ENCODE measurements around the gene E2F6.

E2F6 gene

DNA sequence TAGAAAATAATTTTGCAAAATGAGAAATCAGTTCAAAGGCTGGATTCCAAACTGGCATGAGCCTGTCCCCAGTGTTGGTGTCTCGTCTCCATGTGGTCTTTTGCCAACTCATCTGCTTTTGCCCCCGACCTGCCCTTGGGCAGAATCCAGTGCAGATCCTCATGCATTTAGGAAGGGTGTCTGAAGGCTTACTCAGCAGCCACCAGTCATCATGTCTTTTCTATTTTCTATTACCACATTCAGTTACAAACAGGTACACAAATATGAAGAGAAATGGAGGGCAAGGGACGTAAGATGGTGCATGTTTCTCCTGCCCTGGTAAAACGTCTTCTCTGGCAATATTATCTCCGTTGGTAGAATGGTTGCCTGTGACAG is 43.5 kb downstream of the E2F6 start:
- in situ Hi-C loops (cut with MboI; ENCODE audit: low pct_unique_long_range_greater_than_20kb, low sequenced_read_pairs): loop anchor here (25.0 kb wide), 1 partner anchor 285 kb away; a partner anchor contains a TSS
- no peak for DNase-seq

DNA sequence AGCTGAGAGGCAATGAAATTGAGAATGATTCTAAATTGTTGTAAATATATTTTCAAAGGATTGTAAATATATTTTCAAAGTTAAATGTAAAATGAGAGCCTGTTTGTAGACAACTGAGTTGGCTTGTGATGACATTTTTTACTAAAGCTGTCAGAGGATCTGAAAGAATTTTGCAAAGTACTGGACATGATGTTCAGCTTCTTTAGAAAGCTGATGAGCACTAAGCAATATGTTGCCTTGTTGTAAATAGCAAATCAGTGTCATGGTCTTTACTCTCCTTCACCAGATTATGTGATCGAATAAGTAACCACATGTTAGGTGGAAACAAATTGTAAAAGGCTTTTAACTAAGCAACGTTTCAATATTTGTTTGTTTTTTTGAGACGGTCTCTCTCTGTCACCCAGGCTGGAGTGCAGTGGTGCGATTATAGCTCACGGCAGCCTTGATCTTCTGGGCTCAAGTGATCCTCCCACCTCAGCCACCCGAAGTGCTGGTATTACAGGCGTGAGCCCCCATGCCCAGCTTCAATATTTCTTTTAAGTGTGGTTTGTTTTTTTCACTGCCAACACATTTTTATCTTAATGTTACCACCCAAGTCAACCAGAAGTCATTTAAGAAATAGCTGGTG is 44.0 kb downstream of the E2F6 start:
- in situ Hi-C loops (cut with MboI; ENCODE audit: low pct_unique_long_range_greater_than_20kb, low sequenced_read_pairs): loop anchor here (25.0 kb wide), 1 partner anchor 285 kb away; a partner anchor contains a TSS
- DNase-seq: no peak

DNA sequence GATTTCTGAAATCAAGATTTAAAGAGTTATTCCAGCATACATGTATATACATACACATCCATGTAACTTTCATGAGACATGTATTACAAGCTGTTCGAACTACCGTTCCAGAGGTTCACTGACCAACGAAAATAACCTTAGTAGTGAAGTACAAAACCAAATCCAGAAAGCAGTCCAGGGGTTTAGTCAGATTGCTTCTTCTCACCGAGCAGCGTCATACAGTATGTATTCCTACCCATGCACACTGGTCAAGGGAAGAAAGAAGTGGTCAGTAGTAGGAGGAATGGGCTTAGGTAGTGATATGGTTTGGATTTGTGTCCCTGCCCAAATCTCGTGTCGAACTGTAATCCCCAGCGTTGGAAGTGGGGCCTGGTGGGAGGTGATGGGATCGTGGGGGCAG is 45.3 kb downstream of the E2F6 start:
- in situ Hi-C loops (cut with MboI; ENCODE audit: low pct_unique_long_range_greater_than_20kb, low sequenced_read_pairs): loop anchor here (25.0 kb wide), 1 partner anchor 283 kb away; a partner anchor contains a TSS
- no peak for DNase-seq

DNA sequence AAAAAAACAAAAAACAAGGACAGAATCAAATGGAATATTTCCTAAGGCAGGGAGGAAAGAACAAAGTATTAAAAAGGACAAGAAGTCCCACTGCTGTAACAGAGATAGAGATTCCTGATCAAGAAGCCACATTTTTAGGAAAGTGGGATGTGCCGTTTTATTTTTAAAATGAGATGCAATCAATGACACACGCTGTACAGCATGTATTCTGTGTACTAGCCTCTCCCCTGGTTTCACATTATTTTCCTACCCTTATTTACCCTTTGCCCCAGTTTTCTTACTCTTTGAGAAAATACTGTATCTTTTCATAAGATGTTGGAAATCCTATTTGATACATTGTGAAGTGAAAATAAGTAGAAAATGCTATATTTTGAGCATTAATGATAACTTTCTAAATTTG is 45.8 kb downstream of the E2F6 start:
- DNase-seq: no peak
- in situ Hi-C loops (cut with MboI; ENCODE audit: low pct_unique_long_range_greater_than_20kb, low sequenced_read_pairs): loop anchor here (25.0 kb wide), 1 partner anchor 283 kb away; a partner anchor contains a TSS

DNA sequence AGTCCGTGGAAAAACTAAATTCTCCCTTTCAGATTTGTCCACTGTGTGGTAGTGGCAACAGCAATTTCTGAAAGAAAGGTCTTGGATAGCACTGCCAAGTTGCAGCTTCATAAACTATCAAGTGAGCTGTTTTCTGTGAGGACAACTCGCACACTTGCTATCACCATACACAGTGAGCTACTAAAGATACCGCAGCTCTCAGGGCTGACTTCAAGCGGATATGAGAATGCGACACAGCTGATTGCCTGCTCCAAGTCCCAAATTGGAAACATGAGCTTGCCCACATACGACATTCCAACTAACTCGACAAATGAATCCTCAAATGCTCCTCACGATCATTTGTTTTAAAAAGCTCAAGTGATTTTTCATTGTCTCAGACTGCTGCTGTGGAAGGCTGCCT is 46.2 kb downstream of the E2F6 start:
- in situ Hi-C loops (cut with MboI; ENCODE audit: low pct_unique_long_range_greater_than_20kb, low sequenced_read_pairs): loop anchor here (25.0 kb wide), 1 partner anchor 282 kb away; a partner anchor contains a TSS
- DNase-seq: no peak

DNA sequence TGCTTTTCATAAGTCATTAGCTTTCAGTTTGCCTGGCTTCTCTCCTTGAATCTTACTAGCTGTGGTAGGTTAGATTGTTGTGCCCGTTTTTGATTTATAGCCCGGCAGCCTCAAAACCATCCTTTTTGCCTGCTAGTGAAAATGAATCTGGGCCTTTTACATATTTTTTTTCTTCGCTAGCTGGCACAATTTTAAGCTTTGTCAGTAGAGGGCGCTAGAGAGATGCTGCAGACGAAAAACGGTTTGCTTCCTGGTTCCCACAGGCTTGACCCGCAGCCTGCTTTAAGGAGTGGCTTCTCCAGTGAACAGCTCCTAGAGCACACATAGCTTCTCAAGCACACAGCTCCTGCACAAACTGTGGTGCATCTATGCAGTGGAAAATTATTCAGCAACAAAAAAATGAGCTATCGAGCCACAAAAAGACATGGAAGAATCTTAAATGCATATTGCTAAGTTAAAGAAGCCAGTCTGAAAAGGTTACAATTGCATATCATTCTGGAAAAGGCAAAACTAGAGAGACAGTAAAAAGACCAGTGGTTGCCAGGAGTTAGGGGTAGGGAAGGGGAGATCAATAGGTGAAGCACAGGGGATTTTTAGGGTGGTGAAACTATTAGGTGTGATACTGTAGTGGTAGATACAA is 47.9 kb downstream of the E2F6 start:
- DNase-seq: peak; percentile 74
- in situ Hi-C loops (cut with MboI; ENCODE audit: low pct_unique_long_range_greater_than_20kb, low sequenced_read_pairs): loop anchor here (25.0 kb wide), 1 partner anchor 281 kb away; a partner anchor contains a TSS

DNA sequence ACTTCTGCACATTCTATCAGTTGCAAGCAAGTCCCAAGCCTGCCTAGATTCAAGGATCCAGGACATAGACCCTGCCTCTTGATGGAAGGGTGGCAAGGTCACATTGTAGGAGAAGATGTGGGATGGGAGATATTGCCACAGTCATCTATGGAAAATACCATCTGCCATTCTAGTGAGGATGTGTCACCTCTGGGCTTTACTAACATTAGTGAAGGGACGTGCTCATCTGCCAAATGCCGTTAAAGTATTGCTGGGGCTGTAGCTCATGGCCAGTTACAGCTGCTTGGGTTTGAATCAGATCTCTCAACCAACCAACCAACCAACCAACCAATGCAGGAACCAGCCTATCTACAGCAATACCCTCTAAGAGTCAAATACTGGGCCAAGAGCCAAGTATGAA is 49.0 kb downstream of the E2F6 start:
- in situ Hi-C loops (cut with MboI; ENCODE audit: low pct_unique_long_range_greater_than_20kb, low sequenced_read_pairs): loop anchor here (25.0 kb wide), 1 partner anchor 280 kb away; a partner anchor contains a TSS
- DNase-seq: no peak

DNA sequence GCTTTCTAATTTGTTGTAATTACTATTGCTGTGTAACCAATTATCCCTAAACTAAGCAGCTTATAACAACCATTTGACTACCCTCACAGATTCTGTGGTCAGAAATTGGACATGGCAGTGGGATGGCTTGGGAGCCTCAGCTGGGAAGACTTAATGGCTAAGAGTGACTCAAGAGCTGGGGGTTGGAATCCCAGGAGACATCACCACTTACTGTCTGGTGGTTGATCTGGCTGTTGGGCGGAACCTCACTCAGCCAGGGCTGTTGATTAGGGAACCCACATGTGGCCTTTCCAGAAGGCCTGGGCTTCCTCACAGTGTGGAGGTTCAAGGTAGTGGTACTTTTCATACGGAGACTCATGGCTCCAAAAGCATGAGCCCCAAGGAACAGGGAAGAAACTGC is 49.8 kb downstream of the E2F6 start:
- in situ Hi-C loops (cut with MboI; ENCODE audit: low pct_unique_long_range_greater_than_20kb, low sequenced_read_pairs): loop anchor here (25.0 kb wide), 1 partner anchor 279 kb away; a partner anchor contains a TSS
- no peak for DNase-seq

DNA sequence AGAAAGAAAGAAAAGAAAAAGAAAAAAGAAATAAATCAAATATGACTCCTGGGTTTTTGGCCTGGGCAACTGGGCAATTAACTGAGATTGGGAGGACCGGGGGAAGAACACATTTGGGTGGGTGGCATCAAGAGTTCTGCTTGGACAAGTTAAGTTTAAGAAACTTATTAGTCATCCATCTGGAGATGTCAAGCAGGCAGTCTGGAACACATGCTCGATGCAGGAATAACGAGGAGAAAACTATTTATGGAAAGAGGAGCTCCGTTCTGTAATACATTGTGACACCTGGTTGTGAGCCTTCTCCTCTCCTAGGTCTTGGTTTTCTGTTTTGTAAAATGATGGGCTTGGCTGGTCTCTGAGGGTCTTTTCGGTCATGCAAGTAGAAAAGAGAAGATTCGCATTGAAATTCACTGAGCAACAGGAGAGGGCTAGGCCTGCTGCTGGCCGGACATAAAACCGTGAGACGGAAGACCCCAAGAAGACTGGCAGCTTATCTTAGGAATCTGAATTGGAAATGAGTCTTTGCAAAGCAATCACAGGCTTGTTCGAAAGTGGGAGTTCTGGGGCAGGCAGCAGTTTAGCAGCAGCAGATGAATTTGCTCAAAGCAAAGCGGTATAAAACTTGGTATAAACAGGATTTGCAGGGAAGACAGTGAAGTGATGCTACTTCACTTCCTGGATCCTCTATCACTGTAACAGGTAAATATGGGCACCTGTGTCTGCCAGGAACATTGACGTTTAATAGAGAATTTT is 51.4 kb downstream of the E2F6 start:
- DNase-seq: no peak
- in situ Hi-C loops (cut with MboI; ENCODE audit: low pct_unique_long_range_greater_than_20kb, low sequenced_read_pairs): loop anchor here (25.0 kb wide), 1 partner anchor 277 kb away; a partner anchor contains a TSS

DNA sequence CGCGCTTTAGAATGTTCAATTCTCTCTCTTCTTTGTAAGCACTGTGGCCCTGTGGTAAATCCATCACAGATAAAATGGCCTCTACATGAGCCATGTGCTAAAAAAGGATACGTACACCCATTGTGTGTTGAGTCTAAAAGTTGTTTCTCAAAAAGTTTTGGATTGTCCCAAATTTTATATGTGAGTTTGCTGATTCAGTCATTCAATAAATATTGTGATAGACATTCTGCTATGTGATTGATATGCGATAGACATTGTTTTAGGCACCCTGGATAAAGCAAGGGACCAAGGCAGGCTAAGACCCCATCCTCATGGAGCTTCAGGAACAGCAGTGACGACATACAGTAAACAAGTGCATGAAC is 53.5 kb downstream of the E2F6 start:
- DNase-seq: no peak
- in situ Hi-C loops (cut with MboI; ENCODE audit: low pct_unique_long_range_greater_than_20kb, low sequenced_read_pairs): loop anchor here (25.0 kb wide), 1 partner anchor 275 kb away; a partner anchor contains a TSS

DNA sequence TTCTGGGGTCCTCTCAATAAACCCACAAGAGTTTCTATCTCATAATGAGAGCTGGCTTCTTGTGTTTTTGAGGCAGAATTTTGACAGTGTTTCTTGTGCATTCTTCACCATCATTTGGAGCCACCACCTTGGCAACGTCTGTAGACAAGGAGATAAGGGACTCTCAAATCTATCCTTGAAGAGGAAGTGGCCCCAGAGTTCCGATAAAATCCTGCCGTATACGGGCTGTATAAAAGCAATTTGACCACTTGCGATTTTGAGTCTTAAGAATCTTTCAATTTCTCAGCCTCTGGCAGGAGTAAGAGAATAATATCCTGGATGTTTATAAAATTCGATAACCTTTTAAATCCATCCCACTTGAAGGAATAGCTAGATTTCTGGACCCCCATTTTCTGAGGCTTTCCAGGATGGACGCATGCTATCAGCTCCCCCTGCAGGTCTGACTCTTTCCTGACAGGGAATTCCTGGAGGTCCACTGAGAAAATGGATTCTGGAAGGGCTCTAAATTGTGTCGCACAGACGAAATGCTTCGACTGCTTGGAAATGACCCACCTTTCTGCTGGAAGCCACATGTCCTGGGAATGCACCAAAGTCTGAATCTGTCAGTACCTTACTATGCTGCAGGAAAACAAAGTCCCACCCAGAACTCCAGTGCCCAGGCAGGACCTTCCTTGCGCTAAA is 54.1 kb downstream of the E2F6 start:
- peak; percentile 64 for DNase-seq
- in situ Hi-C loops (cut with MboI; ENCODE audit: low pct_unique_long_range_greater_than_20kb, low sequenced_read_pairs): loop anchor here (25.0 kb wide), 1 partner anchor 275 kb away; a partner anchor contains a TSS

DNA sequence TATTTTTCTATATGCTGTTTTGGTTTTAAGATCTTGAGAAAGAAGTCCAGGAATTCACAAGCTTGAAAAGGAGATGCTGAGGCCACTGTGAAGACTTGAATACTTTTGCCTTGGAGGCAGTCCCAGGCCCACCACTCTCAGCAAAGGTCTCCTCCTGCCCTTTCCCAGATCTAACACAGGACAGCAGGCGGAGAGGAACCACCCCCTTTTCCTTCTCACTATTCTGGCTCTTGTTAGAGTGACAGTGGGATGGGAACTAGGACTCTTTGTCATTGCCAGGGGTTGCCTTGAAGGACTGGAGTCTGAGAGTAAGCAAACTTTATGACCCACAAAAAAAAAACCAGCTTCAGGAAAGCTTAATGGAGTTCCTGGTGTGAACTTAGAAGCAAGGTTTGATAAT is 54.7 kb downstream of the E2F6 start:
- in situ Hi-C loops (cut with MboI; ENCODE audit: low pct_unique_long_range_greater_than_20kb, low sequenced_read_pairs): loop anchor here (25.0 kb wide), 1 partner anchor 274 kb away; a partner anchor contains a TSS
- no peak for DNase-seq

DNA sequence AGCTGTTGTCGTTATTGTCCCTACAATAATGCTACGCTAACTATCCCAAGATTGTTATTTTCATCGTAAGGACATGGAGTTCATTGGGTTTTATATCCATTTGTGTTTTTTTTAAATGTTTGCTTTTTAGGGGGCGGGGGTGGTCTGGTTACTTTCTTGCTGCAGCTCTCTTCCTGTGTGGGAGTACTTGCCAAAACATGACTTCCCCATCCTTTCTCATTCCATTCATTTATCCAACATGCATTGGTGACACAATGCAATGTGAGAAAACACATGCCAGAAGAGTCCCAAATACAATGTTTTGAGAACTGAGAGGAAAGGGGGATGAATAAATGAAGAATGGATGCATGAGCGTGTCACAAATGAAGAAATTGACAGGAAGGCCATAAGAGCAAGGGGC is 55.9 kb downstream of the E2F6 start:
- in situ Hi-C loops (cut with MboI; ENCODE audit: low pct_unique_long_range_greater_than_20kb, low sequenced_read_pairs): loop anchor here (25.0 kb wide), 1 partner anchor 273 kb away; a partner anchor contains a TSS
- DNase-seq: no peak

DNA sequence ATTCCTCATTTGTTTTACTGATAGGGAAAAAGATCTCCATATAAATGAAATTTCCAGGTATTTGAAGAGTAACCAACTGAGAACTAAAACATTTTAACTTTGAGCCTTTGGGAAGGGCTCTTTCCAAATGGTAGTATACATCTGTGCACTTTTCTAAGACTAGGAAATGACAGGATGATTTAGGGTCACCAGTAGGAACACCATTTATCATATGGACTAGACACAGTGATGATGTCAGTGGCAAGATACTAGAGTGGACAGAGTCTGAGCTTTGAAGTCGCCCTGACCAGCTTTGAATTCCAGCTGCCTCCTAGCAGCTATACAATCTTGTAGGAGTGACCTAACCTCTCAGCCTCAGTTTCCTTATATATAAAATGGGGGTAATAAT is 56.4 kb downstream of the E2F6 start:
- in situ Hi-C loops (cut with MboI; ENCODE audit: low pct_unique_long_range_greater_than_20kb, low sequenced_read_pairs): loop anchor here (25.0 kb wide), 1 partner anchor 272 kb away; a partner anchor contains a TSS
- DNase-seq: no peak

DNA sequence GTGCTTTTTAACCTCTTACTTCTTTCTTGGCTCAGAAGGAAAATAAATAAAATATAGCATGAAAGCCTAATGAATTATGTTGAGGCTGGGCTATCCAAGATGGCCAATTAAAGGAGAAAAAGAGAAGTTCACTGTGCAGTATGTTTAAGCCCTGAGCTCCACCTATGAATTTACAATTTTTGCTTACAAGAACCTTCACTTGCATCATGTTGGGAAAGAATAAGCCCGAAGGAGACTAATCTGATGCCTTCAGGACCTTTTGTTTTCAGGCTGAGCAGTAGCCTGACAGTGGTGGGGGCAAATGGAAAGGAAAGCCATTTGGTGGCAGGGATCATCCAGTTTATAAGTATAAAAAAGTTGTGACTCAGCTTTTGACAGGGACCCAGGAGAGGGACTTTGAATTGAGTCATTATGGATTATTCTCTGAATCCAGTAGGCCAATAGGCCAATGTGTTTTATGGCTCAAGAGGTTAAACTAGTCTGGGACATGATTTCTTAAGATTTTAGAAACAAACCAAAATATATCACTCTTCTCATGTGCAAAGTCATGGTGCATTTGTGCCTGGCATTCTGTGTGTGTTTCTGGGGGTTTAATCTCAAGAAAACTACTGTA is 56.9 kb downstream of the E2F6 start:
- in situ Hi-C loops (cut with MboI; ENCODE audit: low pct_unique_long_range_greater_than_20kb, low sequenced_read_pairs): loop anchor here (25.0 kb wide), 1 partner anchor 272 kb away; a partner anchor contains a TSS

DNA sequence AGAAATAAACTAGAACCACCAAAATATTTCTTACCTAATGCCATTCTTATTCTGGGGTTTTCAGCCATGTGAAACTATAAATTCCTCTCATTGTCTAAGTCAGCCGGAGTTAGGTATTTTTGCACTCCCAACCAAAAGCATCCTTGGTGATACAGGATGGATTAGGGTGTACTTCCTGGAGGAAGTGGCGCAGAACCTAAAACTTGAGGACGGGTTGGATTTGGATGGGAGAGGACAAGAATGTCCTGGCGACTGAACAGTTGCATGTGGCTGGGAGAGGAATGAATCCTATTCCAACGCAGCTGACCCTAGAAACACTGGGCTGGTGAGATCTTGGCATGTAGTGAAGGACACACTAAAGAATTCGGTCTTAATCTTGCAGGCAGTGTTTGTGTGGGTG is 58.5 kb downstream of the E2F6 start:
- no peak for DNase-seq
- in situ Hi-C loops (cut with MboI; ENCODE audit: low pct_unique_long_range_greater_than_20kb, low sequenced_read_pairs): loop anchor here (25.0 kb wide), 1 partner anchor 270 kb away; a partner anchor contains a TSS

More for the DNA sequence above, 56.9 kb downstream of the E2F6 start:
- no peak for DNase-seq

DNA sequence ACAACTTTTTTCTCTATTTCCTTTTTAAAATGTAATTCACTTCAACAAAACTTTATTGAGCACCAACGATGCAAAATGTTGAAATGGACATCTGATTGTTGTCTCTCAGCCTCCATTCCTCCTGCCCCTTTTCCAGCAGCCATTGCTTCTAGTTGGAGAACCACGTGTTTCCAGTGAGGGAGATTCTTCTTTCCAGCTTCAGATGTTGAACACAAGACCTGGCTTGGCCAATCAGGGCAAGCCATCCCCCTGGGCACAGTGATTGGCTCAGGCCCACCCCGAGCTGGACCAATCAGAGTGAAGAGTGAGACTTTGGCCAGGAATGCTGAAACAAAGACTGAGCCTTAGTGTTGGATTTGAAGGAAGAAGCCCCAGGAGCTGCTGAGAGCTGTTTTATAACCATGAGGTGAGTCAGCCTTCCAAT is 59.0 kb downstream of the E2F6 start:
- in situ Hi-C loops (cut with MboI; ENCODE audit: low pct_unique_long_range_greater_than_20kb, low sequenced_read_pairs): loop anchor here (25.0 kb wide), 1 partner anchor 270 kb away; a partner anchor contains a TSS
- no peak for DNase-seq

DNA sequence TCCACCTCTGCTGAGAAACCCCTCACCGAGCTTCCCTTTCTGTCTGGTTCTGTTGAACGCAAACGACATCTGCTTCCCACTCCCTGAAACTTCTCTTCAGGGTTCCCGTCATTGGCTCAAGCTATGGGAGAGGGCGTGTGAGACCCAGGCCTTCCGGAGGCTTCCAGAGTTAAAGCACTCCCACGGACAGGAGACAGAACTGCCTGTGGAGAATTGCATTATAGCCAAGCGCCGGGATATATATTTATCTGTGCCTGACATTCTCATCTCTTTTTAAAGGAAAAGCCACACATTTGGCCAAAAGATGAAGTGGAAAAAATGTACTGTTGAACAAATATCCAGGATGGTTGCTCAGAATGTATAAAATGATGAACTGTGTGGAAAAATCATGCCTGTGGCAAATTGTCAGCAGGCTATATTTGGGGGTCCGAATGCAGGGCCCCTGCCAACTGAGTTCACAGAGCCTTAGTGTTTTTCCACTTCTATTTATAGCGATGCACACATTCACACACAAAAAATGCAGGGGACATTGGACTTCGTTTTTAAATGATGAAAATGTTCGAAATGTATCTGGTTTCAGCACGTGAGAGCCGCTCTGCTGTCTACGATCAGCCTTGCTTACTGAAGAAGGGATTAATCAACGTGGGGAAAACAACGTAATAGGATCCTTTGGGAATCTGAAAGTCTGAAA is 59.5 kb downstream of the E2F6 start:
- DNase-seq: no peak
- in situ Hi-C loops (cut with MboI; ENCODE audit: low pct_unique_long_range_greater_than_20kb, low sequenced_read_pairs): loop anchor here (25.0 kb wide), 1 partner anchor 269 kb away; a partner anchor contains a TSS
